ENCODE measurements around the gene HSPA14. TPM values are rescaled to one million over a fixed set of nuclear protein-coding genes. Genes with fewer than 3 reads are reported as not detected.

HSPA14 gene
- polyA plus RNA-seq, 2 of the 4 experiments (the other 2 are of a cell fraction): 34.2 to 45.7 TPM

DNA sequence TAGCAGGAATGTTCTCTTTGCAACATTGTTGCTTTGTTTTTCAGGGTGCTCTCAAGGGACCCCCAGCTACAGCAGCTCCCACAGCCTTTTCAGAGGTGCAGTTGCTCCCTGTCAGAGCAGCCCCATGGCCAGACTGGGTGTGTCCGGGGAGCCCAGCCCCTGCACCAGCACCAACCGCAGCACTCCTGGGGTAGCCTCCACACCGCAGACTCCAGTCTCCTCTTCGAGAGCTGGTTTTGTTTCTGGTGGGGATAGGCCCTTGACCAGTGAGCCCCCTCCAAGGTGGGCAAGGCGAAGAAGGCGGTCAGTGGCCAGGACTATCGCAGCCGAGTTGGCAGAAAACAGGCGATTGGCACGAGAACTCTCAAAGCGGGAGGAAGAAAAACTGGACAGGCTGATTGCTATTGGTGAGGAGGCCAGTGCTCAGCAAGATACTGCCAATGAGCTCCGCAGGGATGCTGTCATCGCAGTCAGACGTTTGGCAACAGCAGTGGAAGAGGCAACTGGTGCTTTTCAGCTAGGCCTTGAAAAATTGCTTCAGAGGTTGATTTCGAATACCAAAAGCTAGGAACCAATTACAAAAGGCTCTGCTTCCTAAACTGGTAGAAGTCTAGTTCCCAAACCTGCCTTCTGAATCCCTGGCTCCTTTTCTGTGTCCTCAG, 5.4 kb downstream of the HSPA14 start:
- Histone ChIP-seq H3K4me2 (no peak overlapping the region), H3K27ac (no peak overlapping the region), H3K9me3 (no peaks in the 10 kb centered on the region), H3K4me1 (peaks cover 5% of the 10 kb centered on the region; the same call in 1 of the 3 replicates), H3K4me3 (no peak overlapping the region)
- DNase-seq (ENCODE audit: low read depth in 1 of 2, low spot score in 1 of 2) (no peak), ATAC-seq (no peak), FAIRE-seq (no peak)
- CTCF ChIA-PET: interaction anchor here (0.5 to 2.4 kb wide), 5 partner anchors 13 to 306 kb away, joined by 3 to 14 read pairs (median 3); no protein-coding TSS in a partner anchor
- POLR2A ChIA-PET: no interaction called here
- WGBS (ENCODE audit: missing lambda C conversion rate): 94% methylated on average over 15 of the region's 15 CpGs
- no peak for TF ChIP-seq GATA3 (IDR thresholded peaks at IDR 0.05; ENCODE audit: borderline replicate concordance)
- TF ChIP-seq KDM5A (IDR thresholded peaks at IDR 0.05): no peak
- TF ChIP-seq JUNB (IDR thresholded peaks at IDR 0.05): no peak
- TF ChIP-seq ZC3H11A (IDR thresholded peaks at IDR 0.05): no peak
- TF ChIP-seq, protein P1, sequence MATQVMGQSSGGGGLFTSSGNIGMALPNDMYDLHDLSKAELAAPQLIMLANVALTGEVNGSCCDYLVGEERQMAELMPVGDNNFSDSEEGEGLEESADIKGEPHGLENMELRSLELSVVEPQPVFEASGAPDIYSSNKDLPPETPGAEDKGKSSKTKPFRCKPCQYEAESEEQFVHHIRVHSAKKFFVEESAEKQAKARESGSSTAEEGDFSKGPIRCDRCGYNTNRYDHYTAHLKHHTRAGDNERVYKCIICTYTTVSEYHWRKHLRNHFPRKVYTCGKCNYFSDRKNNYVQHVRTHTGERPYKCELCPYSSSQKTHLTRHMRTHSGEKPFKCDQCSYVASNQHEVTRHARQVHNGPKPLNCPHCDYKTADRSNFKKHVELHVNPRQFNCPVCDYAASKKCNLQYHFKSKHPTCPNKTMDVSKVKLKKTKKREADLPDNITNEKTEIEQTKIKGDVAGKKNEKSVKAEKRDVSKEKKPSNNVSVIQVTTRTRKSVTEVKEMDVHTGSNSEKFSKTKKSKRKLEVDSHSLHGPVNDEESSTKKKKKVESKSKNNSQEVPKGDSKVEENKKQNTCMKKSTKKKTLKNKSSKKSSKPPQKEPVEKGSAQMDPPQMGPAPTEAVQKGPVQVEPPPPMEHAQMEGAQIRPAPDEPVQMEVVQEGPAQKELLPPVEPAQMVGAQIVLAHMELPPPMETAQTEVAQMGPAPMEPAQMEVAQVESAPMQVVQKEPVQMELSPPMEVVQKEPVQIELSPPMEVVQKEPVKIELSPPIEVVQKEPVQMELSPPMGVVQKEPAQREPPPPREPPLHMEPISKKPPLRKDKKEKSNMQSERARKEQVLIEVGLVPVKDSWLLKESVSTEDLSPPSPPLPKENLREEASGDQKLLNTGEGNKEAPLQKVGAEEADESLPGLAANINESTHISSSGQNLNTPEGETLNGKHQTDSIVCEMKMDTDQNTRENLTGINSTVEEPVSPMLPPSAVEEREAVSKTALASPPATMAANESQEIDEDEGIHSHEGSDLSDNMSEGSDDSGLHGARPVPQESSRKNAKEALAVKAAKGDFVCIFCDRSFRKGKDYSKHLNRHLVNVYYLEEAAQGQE (IDR thresholded peaks at IDR 0.05): no peak

DNA sequence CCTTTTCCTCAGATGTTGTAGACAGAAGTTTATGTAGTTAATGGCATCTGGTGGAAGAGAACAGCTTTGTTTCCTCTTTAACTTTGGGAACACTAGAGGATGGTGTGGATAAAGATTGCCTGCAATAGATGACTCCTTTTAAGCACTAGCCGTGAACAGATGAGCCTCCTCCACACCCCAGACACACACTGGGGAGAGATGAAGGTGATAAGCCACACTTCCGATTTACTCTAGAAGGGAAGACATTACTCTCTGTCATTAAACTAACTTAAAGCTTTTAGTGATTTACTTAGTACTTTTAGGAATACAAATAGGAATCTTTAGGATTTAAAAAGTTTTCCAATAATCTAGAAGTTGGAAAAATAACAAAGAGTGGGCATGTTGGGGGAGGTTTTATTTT, 6.8 kb downstream of the HSPA14 start:
- no peak for FAIRE-seq
- H3K4me1 ChIP-seq: peaks cover 2% of the 10 kb centered on the region; the same call in 1 of the 3 replicates
- WGBS (ENCODE audit: missing lambda C conversion rate): 85% methylated on average over 2 of the region's 2 CpGs
- no peaks in the 10 kb centered on the region for H3K9me3 ChIP-seq
- ATAC-seq: no peak
- H3K27ac ChIP-seq: no peak overlapping the region
- ChIA-PET POLR2A (no interaction called here), CTCF (interaction anchor here (1.2 to 1.9 kb wide), 2 partner anchors 12 to 308 kb away, joined by 3 to 4 read pairs; no protein-coding TSS in a partner anchor)
- TF ChIP-seq PHF8 (IDR thresholded peaks at IDR 0.05; ENCODE audit: borderline replicate concordance, low read depth) (no peak), SREBF2 (IDR thresholded peaks at IDR 0.05) (no peak), HEYL (CRISPR knock-in tag; IDR thresholded peaks at IDR 0.05) (no peak), ESRRA (IDR thresholded peaks at IDR 0.05; ENCODE audit: borderline replicate concordance, low read length) (no peak), NFE2L2 (conservative IDR thresholded peaks at IDR 0.05; ENCODE audit: low read length) (no peak), EP300 (IDR thresholded peaks at IDR 0.05) (no peak), RFX5 (IDR thresholded peaks at IDR 0.05) (no peak), RAD21 (conservative IDR thresholded peaks at IDR 0.05 in 1 of 2, IDR thresholded peaks at IDR 0.05 in 1 of 2) (no peak), RNF2 (IDR thresholded peaks at IDR 0.05; ENCODE audit: borderline replicate concordance, low read depth) (no peak), HOXA7 (CRISPR knock-in tag; IDR thresholded peaks at IDR 0.05) (no peak)
- TF ChIP-seq, protein P2, sequence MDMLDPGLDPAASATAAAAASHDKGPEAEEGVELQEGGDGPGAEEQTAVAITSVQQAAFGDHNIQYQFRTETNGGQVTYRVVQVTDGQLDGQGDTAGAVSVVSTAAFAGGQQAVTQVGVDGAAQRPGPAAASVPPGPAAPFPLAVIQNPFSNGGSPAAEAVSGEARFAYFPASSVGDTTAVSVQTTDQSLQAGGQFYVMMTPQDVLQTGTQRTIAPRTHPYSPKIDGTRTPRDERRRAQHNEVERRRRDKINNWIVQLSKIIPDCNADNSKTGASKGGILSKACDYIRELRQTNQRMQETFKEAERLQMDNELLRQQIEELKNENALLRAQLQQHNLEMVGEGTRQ (IDR thresholded peaks at IDR 0.05): no peak
- TF ChIP-seq, protein P3, sequence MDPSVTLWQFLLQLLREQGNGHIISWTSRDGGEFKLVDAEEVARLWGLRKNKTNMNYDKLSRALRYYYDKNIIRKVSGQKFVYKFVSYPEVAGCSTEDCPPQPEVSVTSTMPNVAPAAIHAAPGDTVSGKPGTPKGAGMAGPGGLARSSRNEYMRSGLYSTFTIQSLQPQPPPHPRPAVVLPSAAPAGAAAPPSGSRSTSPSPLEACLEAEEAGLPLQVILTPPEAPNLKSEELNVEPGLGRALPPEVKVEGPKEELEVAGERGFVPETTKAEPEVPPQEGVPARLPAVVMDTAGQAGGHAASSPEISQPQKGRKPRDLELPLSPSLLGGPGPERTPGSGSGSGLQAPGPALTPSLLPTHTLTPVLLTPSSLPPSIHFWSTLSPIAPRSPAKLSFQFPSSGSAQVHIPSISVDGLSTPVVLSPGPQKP (IDR thresholded peaks at IDR 0.05; ENCODE audit: low read depth, low read length): no peak
- H3K4me3 ChIP-seq: no peak overlapping the region
- H3K4me2 ChIP-seq: no peak overlapping the region
- DNase-seq (ENCODE audit: low read depth in 1 of 2, low spot score in 1 of 2): no peak

DNA sequence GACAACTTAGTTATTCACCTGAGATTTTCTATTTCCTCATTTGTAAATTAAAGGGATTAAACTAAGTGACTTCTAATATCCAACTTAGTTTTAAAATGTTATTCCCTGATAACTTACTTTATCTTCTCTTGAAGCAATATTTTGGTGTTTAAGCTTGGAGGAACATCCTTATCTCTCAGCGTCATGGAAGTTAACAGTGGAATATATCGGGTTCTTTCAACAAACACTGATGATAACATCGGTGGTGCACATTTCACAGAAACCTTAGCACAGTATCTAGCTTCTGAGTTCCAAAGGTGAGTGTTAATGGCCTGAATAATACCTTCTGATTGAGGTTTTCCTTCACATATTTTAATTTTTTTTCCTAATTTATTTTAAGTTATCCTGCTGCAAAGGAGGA, 14.1 kb downstream of the HSPA14 start:
- POLR2A ChIA-PET: no interaction called here
- Histone ChIP-seq H3K4me3 (no peak overlapping the region), H3K4me2 (no peak overlapping the region), H3K9me3 (no peaks in the 10 kb centered on the region), H3K27ac (no peak overlapping the region), H3K4me1 (no peaks in the 10 kb centered on the region)
- TF ChIP-seq ZSCAN20 (CRISPR knock-in tag; IDR thresholded peaks at IDR 0.05) (no peak), CHD2 (IDR thresholded peaks at IDR 0.05; ENCODE audit: low read length, partially characterized antibody) (no peak), EHMT2 (IDR thresholded peaks at IDR 0.05; ENCODE audit: low read depth) (no peak), FOSB (CRISPR knock-in tag; IDR thresholded peaks at IDR 0.05) (no peak), CHD4 (IDR thresholded peaks at IDR 0.05; ENCODE audit: borderline replicate concordance) (no peak)
- TF ChIP-seq, protein P4, sequence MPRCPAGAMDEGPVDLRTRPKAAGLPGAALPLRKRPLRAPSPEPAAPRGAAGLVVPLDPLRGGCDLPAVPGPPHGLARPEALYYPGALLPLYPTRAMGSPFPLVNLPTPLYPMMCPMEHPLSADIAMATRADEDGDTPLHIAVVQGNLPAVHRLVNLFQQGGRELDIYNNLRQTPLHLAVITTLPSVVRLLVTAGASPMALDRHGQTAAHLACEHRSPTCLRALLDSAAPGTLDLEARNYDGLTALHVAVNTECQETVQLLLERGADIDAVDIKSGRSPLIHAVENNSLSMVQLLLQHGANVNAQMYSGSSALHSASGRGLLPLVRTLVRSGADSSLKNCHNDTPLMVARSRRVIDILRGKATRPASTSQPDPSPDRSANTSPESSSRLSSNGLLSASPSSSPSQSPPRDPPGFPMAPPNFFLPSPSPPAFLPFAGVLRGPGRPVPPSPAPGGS (IDR thresholded peaks at IDR 0.05): no peak
- whole genome bisulfite sequencing (ENCODE audit: missing lambda C conversion rate): 93% methylated on average over 3 of the region's 3 CpGs
- FAIRE-seq (no peak), DNase-seq (ENCODE audit: low read depth in 1 of 2, low spot score in 1 of 2) (no peak), ATAC-seq (no peak)
- CTCF ChIA-PET: interaction anchor here (1.0 to 1.9 kb wide), 2 partner anchors 10 to 315 kb away, joined by 3 to 5 read pairs; no protein-coding TSS in a partner anchor
